ENCODE results near the gene SYK. TPM values are rescaled to one million over a fixed set of nuclear protein-coding genes. Genes with fewer than 3 reads are reported as not detected.
"Not testable (repeated sequence)": the region's sequence is repeated elsewhere in the genome, so short reads cannot be mapped to it uniquely, and the experiment has no call there.

SYK gene
- total RNA-seq, 1 donor, result not detected

- Histone ChIP-seq H3K9me3 (ENCODE audit: low read depth, low read length) (no peaks in the 10 kb centered on the region), H2AFZ (ENCODE audit: low read length) (no peak overlapping the region), H3K36me3 (ENCODE audit: insufficient read depth, low read length) (no peaks in the 10 kb centered on the region), H3K4me2 (ENCODE audit: insufficient read depth, low read length) (no peak overlapping the region), H3K79me2 (ENCODE audit: insufficient read depth, low read length) (no peaks in the 10 kb centered on the region), H3K4me1 (ENCODE audit: insufficient read depth, low read length) (no peaks in the 10 kb centered on the region), H4K20me1 (ENCODE audit: insufficient read depth, low read length) (no peaks in the 10 kb centered on the region), H3K4me3 (ENCODE audit: insufficient read depth, low read length) (no peak overlapping the region), H3K27ac (ENCODE audit: low read depth, low read length) (no peak overlapping the region), H3K27me3 (ENCODE audit: insufficient read depth, low read length) (no peaks in the 10 kb centered on the region)
- no peak for DNase-seq (ENCODE audit: insufficient read length, low spot score, missing footprints)
- TF ChIP-seq CTCF (IDR thresholded peaks at IDR 0.05; ENCODE audit: extremely low read depth, low read depth, low read length), result no peak
These were observed 12.2 kb upstream of the SYK start for GRCh38 chr9:90789408-90789807.

GRCh38 chr9:90789862-90790261 is 11.8 kb upstream of the SYK start:
- Histone ChIP-seq H3K27ac (ENCODE audit: low read depth, low read length) (no peak overlapping the region), H4K20me1 (ENCODE audit: insufficient read depth, low read length) (no peaks in the 10 kb centered on the region), H2AFZ (ENCODE audit: low read length) (no peak overlapping the region), H3K79me2 (ENCODE audit: insufficient read depth, low read length) (no peaks in the 10 kb centered on the region), H3K4me3 (ENCODE audit: insufficient read depth, low read length) (no peak overlapping the region), H3K9me3 (ENCODE audit: low read depth, low read length) (no peaks in the 10 kb centered on the region), H3K36me3 (ENCODE audit: insufficient read depth, low read length) (no peaks in the 10 kb centered on the region), H3K4me1 (ENCODE audit: insufficient read depth, low read length) (no peaks in the 10 kb centered on the region), H3K4me2 (ENCODE audit: insufficient read depth, low read length) (no peak overlapping the region), H3K27me3 (ENCODE audit: insufficient read depth, low read length) (no peaks in the 10 kb centered on the region)
- no peak for TF ChIP-seq CTCF (IDR thresholded peaks at IDR 0.05; ENCODE audit: extremely low read depth, low read depth, low read length)
- DNase-seq (ENCODE audit: insufficient read length, low spot score, missing footprints), result no peak

- not testable (repeated sequence) for H3K27ac ChIP-seq (ENCODE audit: low read depth, low read length); H3K79me2 ChIP-seq (ENCODE audit: insufficient read depth, low read length); H3K9me3 ChIP-seq (ENCODE audit: low read depth, low read length); DNase-seq (ENCODE audit: insufficient read length, low spot score, missing footprints); H3K27me3 ChIP-seq (ENCODE audit: insufficient read depth, low read length); H2AFZ ChIP-seq (ENCODE audit: low read length); H4K20me1 ChIP-seq (ENCODE audit: insufficient read depth, low read length); H3K4me2 ChIP-seq (ENCODE audit: insufficient read depth, low read length); H3K36me3 ChIP-seq (ENCODE audit: insufficient read depth, low read length); H3K4me1 ChIP-seq (ENCODE audit: insufficient read depth, low read length); H3K4me3 ChIP-seq (ENCODE audit: insufficient read depth, low read length)
These were observed 8.6 kb upstream of the SYK start for GRCh38 chr9:90793024-90793423.

- H3K4me2 ChIP-seq (ENCODE audit: insufficient read depth, low read length), result no peak overlapping the region
- H3K4me3 ChIP-seq (ENCODE audit: insufficient read depth, low read length), result no peak overlapping the region
- no peaks in the 10 kb centered on the region for H3K79me2 ChIP-seq (ENCODE audit: insufficient read depth, low read length)
- no peaks in the 10 kb centered on the region for H3K36me3 ChIP-seq (ENCODE audit: insufficient read depth, low read length)
- H4K20me1 ChIP-seq (ENCODE audit: insufficient read depth, low read length), result no peaks in the 10 kb centered on the region
- TF ChIP-seq CTCF (IDR thresholded peaks at IDR 0.05; ENCODE audit: extremely low read depth, low read depth, low read length), result no peak
- H3K27me3 ChIP-seq (ENCODE audit: insufficient read depth, low read length), result no peaks in the 10 kb centered on the region
- no peak overlapping the region for H3K27ac ChIP-seq (ENCODE audit: low read depth, low read length)
- H3K4me1 ChIP-seq (ENCODE audit: insufficient read depth, low read length), result no peaks in the 10 kb centered on the region
- no peaks in the 10 kb centered on the region for H3K9me3 ChIP-seq (ENCODE audit: low read depth, low read length)
- no peak for DNase-seq (ENCODE audit: insufficient read length, low spot score, missing footprints)
- H2AFZ ChIP-seq (ENCODE audit: low read length), result no peak overlapping the region
These were observed 7.9 kb upstream of the SYK start for GRCh38 chr9:90793729-90794128.

GRCh38 chr9:90795084-90795483 is 6.5 kb upstream of the SYK start:
- DNase-seq (ENCODE audit: insufficient read length, low spot score, missing footprints), result no peak

More at GRCh38 chr9:90795084-90795483, 6.5 kb upstream of the SYK start:
- no peaks in the 10 kb centered on the region for H3K4me1 ChIP-seq (ENCODE audit: insufficient read depth, low read length)
- H3K4me3 ChIP-seq (ENCODE audit: insufficient read depth, low read length), result no peak overlapping the region
- H2AFZ ChIP-seq (ENCODE audit: low read length), result no peak overlapping the region
- no peak for TF ChIP-seq CTCF (IDR thresholded peaks at IDR 0.05; ENCODE audit: extremely low read depth, low read depth, low read length)
- H4K20me1 ChIP-seq (ENCODE audit: insufficient read depth, low read length), result no peaks in the 10 kb centered on the region
- no peaks in the 10 kb centered on the region for H3K27me3 ChIP-seq (ENCODE audit: insufficient read depth, low read length)
- no peaks in the 10 kb centered on the region for H3K9me3 ChIP-seq (ENCODE audit: low read depth, low read length)
- H3K79me2 ChIP-seq (ENCODE audit: insufficient read depth, low read length), result no peaks in the 10 kb centered on the region
- no peak overlapping the region for H3K27ac ChIP-seq (ENCODE audit: low read depth, low read length)
- H3K36me3 ChIP-seq (ENCODE audit: insufficient read depth, low read length), result no peaks in the 10 kb centered on the region
- H3K4me2 ChIP-seq (ENCODE audit: insufficient read depth, low read length), result no peak overlapping the region
